Measurements from ENCODE around the gene SMIM44.

SMIM44 gene

DNA sequence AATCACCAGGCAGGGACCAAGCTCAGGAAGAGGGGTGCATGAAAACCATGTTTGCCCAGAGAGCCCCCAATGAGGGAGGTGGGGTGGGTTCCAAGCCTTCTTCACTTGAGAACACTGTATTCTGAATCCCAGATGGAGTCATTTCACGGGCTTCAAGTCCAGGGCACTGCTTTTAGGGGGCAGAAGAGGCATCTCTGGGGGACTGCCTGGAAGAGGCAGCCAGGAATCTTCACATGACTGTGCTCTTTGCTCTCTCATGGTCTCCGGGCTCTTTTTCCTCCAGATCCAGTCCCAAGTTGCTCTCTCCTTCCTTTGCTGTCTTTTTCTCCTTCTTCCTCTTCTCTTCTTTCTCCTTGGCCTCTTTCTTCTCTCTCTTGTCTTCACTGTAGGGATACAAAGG is 8.6 kb downstream of the SMIM44 start:
- no peak for DNase-seq

GRCh38 chr19:3474010-3474409 is 9.2 kb downstream of the SMIM44 start:
- DNase-seq, result no peak

DNA sequence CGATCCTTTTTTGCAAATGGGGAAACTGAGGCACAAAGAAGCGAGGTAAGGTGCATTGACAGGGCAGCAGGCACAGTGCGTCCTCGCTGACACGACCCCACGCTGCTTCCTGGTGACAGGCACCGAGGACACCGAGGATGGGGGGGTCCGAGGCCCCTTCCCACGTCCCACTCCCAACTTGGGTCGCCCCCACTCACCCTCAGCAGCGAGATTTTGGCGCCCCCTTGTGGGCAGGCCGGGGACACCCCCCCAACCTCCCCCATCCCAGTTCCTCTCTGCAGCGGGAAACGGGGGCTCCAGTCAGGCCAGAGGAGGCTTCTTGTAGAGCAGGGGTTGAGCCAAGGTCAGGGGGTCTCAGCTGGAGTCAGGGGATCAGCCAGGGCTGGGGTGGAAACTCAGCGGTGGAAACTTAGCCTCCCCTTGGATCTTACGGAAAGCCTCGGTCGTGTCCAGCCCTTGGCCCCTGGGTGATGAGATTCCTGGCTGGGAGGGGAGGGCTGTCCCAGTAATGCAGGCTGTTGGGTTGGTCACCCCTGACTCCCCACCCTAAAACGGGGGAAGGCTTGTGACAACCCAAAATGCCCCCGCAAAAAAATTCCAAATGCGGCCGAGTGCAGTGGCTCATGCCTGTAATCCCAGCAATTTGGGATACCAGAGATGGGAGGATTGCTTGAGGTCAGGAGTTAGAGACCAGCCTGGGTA is 11.1 kb downstream of the SMIM44 start:
- DNase-seq, result no peak

- DNase-seq, result no peak
Measured at GRCh38 chr19:3470500-3471128, 12.6 kb downstream of the SMIM44 start.

DNA sequence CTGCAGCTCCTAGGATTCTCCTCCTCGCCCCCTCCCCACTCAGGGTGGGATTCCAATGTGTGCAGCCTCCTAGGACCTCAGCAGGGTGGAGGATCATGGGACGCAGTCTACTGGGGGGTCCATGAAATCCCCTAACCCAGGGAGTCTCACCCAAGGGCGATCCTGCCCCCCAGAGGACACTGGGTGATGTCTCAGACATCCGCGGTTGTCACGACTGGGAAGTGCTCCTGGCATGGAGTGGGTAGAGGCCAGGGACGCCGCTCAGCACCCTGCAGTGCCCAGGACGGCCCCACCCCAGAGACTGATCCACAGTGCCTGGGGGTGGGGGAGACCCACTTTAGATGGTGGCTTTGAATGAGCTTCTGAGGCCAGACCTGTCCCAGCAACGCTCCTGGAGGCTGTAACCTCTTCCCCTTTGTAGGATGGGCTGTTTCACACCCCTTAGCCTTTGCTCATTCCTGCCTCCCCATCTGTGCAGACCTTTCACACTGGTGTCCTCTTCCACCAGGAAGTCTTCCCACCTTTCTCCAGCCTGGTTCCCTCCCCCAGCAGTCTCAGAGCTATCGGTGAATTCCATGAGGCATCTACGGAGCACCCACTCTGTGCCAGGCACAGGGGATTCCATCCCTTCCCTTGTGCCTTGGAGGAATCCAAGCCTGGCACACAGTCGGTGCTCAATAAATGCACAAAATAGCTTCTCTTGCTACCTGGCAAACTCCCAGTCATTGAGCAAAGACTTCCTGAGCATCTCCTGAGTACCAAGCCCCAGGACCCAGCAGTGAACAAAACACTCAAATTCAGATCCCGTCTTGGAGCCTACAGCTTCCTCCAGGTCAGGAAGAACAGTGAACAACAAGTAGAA is 13.4 kb downstream of the SMIM44 start:
- no peak for DNase-seq

GRCh38 chr19:3468211-3468610 is 15.0 kb downstream of the SMIM44 start:
- no peak for DNase-seq

GRCh38 chr19:3467437-3468198 is 15.6 kb downstream of the SMIM44 start:
- DNase-seq, result no peak

- no peak for DNase-seq
Measured at GRCh38 chr19:3466635-3467034, 16.6 kb downstream of the SMIM44 start.

DNA sequence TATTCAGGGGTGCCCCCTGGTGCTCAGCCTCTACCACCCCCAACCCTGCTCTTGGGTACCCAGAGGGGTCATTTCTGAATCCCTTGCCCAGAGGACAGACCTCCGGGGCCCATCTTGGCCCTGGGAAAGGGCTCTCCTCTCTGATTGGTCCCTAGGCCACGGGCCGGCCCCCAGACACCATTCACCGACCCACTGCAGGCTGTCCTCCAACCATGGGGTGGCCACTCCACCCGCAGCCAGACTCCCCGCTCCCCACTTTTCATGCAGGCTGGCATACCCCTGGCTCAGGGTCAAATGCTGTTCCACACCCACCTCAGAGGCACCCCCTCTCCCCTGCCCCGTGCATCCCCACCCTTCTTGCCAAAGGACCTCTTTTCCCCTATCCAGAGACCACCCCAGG is 17.7 kb downstream of the SMIM44 start:
- no peak for DNase-seq

- no peak for DNase-seq
Measured at GRCh38 chr19:3464587-3465235, 18.5 kb downstream of the SMIM44 start.

GRCh38 chr19:3463714-3464586 is 19.3 kb downstream of the SMIM44 start:
- DNase-seq, result no peak

DNA sequence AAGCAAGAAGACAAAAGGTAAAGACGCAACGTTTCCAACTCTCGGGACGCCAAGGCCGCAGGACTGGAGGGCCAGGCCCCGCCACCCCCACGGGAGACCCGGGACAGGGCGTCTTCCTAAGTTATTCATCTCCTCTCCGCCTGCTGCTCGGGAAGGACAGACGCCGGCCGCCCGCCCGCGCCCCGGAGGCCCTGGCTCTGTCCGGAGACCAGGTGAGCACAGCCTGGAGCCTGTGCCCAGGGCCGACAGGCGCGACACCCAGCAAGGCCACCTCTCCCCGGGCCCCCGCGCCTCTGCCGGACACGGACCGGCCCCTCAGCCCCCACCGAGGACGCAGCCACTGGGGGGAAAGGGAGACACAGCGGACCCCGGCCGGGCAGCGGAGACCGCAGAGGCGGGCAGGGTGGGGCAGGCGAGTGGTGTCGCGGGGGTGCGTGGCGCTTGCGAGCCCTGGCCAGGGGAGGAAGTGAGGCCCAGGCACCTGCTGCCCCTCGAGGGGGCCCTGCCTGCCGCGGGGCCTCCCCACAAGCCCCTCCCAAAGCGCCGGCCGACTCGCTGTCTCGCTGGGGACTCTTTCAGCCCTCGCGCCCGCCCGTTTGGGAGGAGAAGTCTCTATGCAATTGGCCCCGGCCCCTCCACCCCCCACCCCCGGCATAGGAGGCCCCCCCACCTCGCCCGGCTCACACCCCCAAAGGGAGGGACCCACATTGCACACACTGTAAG is 20.1 kb downstream of the SMIM44 start:
- DNase-seq, result no peak

DNA sequence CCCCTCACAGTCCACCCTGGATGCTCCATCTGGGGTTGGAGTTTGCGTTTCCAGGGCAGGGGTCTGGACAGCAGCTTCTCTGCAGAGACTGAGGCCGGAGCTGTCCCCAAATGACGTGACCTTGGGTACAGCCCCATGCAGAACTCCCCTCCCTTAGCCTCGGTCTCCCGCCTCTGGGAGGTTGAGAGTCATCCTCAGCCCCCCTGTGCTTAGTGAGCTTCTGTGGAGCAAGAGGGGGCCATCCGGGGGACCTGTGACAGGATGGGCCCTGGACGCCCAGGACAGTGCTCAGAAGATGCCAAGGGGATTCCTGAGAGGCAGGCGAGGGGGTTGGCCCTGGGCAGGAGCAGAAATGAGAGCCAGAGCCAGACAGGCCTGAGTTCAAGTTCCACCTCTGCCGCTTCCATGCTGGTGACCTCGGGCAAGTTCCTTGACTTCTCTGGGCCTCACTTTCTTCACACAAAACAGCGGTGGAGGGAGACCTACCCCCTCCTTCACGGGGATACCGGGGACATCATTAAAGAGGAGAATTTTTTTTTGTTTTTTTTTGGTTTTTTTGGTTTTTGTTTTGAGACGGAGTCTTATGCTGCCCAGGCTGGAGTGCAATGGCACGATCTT is 23.2 kb downstream of the SMIM44 start:
- no peak for DNase-seq

GRCh38 chr19:3459089-3459881 is 24.0 kb downstream of the SMIM44 start:
- DNase-seq, result peak; percentile 14

- no peak for DNase-seq
Measured at GRCh38 chr19:3458229-3459088, 24.8 kb downstream of the SMIM44 start.

DNA sequence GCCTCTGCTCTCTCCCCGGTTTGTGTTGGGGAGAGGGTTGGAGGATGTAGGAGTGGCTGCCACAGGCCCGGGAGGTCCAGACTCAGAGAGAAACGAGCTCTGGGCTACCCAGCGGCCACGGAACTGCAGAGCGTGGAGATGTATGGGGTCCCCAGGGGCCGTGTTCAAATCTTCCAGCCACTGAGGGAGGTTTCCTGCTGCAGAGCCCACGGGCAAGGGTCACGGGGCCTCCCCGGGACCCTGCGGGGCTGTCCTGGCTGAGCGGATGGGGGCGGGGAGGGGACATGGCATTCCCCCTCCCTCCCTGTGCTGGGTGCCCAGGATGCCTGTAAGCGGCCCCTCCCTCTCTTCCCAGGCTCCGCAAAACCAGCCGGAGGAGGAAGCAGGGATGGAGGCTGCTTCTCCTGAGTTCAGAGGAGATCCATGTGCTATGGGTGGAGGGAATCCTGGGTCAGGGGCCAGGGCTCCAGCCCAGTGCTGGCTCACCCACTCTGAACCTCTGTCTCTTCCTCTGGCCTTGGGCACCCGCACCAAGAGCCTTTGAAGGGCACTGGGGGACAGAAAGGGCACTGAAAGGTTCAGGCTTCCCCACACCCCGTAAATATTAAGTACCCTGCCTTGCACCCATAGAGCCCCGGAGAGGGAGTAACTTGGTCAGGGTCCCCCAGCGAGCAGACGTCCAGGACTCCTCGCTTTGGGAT is 25.6 kb downstream of the SMIM44 start:
- DNase-seq, result no peak

GRCh38 chr19:3456925-3457527 is 26.2 kb downstream of the SMIM44 start:
- DNase-seq, result no peak

Measured in amniotic stem cell (primary cell).